ENCODE measurements around the gene DENND1A. TPM values are rescaled to one million over a fixed set of nuclear protein-coding genes. Genes with fewer than 3 reads are reported as not detected.

Gene DENND1A
- total and polyA plus RNA-seq, 4 donors, result 7.9 to 22.0 (median 13.9) TPM

- H3K4me1 ChIP-seq (ENCODE audit: control insufficient read depth in 4 of 4, insufficient read depth in 4 of 4, low read length in 3 of 4), result no peaks in the 10 kb centered on the region
- H3K36me3 ChIP-seq (ENCODE audit: control insufficient read depth in 4 of 4, insufficient read depth in 3 of 4, low read depth in 1 of 4, low read length in 3 of 4), result peaks cover 0 to 3% (median 0%) of the 10 kb centered on the region in 4 donors
- no peak overlapping the region for H3K9ac ChIP-seq (ENCODE audit: low read depth in 1 of 2, low read length in 2 of 2)
- H3K4me3 ChIP-seq (ENCODE audit: low read depth in 1 of 3, low read length in 3 of 3), result no peak overlapping the region
- DNase-seq (ENCODE audit: low spot score), result no peak
- TF ChIP-seq HNF4G (IDR thresholded peaks at IDR 0.05) (no peak), JUND (IDR thresholded peaks at IDR 0.05) (no peak), FOXA2 (IDR thresholded peaks at IDR 0.05) (no peak), MAX (IDR thresholded peaks at IDR 0.05) (no peak), TAF1 (conservative IDR thresholded peaks at IDR 0.05) (no peak), GABPA (IDR thresholded peaks at IDR 0.05 in 1 of 2, conservative IDR thresholded peaks at IDR 0.05 in 1 of 2) (no peak), EGR1 (IDR thresholded peaks at IDR 0.05; ENCODE audit: low read depth in 2 of 2) (no peak), HNF4A (conservative IDR thresholded peaks at IDR 0.05) (no peak), NR2F2 (IDR thresholded peaks at IDR 0.05) (no peak), YY1 (IDR thresholded peaks at IDR 0.05) (no peak)
- TF ChIP-seq, protein P1, sequence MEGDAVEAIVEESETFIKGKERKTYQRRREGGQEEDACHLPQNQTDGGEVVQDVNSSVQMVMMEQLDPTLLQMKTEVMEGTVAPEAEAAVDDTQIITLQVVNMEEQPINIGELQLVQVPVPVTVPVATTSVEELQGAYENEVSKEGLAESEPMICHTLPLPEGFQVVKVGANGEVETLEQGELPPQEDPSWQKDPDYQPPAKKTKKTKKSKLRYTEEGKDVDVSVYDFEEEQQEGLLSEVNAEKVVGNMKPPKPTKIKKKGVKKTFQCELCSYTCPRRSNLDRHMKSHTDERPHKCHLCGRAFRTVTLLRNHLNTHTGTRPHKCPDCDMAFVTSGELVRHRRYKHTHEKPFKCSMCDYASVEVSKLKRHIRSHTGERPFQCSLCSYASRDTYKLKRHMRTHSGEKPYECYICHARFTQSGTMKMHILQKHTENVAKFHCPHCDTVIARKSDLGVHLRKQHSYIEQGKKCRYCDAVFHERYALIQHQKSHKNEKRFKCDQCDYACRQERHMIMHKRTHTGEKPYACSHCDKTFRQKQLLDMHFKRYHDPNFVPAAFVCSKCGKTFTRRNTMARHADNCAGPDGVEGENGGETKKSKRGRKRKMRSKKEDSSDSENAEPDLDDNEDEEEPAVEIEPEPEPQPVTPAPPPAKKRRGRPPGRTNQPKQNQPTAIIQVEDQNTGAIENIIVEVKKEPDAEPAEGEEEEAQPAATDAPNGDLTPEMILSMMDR (IDR thresholded peaks at IDR 0.05; ENCODE audit: low read depth, low read length, missing input control), result no peak
- TF ChIP-seq, protein P2, sequence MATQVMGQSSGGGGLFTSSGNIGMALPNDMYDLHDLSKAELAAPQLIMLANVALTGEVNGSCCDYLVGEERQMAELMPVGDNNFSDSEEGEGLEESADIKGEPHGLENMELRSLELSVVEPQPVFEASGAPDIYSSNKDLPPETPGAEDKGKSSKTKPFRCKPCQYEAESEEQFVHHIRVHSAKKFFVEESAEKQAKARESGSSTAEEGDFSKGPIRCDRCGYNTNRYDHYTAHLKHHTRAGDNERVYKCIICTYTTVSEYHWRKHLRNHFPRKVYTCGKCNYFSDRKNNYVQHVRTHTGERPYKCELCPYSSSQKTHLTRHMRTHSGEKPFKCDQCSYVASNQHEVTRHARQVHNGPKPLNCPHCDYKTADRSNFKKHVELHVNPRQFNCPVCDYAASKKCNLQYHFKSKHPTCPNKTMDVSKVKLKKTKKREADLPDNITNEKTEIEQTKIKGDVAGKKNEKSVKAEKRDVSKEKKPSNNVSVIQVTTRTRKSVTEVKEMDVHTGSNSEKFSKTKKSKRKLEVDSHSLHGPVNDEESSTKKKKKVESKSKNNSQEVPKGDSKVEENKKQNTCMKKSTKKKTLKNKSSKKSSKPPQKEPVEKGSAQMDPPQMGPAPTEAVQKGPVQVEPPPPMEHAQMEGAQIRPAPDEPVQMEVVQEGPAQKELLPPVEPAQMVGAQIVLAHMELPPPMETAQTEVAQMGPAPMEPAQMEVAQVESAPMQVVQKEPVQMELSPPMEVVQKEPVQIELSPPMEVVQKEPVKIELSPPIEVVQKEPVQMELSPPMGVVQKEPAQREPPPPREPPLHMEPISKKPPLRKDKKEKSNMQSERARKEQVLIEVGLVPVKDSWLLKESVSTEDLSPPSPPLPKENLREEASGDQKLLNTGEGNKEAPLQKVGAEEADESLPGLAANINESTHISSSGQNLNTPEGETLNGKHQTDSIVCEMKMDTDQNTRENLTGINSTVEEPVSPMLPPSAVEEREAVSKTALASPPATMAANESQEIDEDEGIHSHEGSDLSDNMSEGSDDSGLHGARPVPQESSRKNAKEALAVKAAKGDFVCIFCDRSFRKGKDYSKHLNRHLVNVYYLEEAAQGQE (IDR thresholded peaks at IDR 0.05), result no peak
- 93% methylated on average over 6 of the region's 6 CpGs for WGBS
- H3K27me3 ChIP-seq (ENCODE audit: control insufficient read depth in 4 of 4, insufficient read depth in 4 of 4, low read length in 3 of 4), result no peaks in the 10 kb centered on the region
- no peak overlapping the region for H3K27ac ChIP-seq (ENCODE audit: low read depth in 1 of 2, low read length in 2 of 2)
- no peaks in the 10 kb centered on the region for H3K9me3 ChIP-seq (ENCODE audit: control insufficient read depth in 4 of 4, low read length in 3 of 4)
These were observed 160.2 kb downstream of the DENND1A start for GRCh38 chr9:123769719-123770118.

GRCh38 chr9:123763910-123764588 is 165.9 kb downstream of the DENND1A start:
- WGBS, result 98% methylated on average over 4 of the region's 4 CpGs
- no peak overlapping the region for H3K9ac ChIP-seq (ENCODE audit: low read depth in 1 of 2, low read length in 2 of 2)
- DNase-seq (ENCODE audit: low spot score), result no peak
- TF ChIP-seq RXRA (IDR thresholded peaks at IDR 0.05) (no peak), FOXA1 (IDR thresholded peaks at IDR 0.05) (no peak), HNF4A (conservative IDR thresholded peaks at IDR 0.05) (no peak), TAF1 (conservative IDR thresholded peaks at IDR 0.05) (no peak), HNF4G (IDR thresholded peaks at IDR 0.05) (no peak), ZBTB33 (IDR thresholded peaks at IDR 0.05) (no peak), YY1 (IDR thresholded peaks at IDR 0.05) (no peak), EGR1 (IDR thresholded peaks at IDR 0.05; ENCODE audit: low read depth in 2 of 2) (no peak), NR2F2 (IDR thresholded peaks at IDR 0.05) (no peak), MAX (IDR thresholded peaks at IDR 0.05) (no peak), SP1 (IDR thresholded peaks at IDR 0.05) (no peak), RAD21 (IDR thresholded peaks at IDR 0.05) (no peak)
- TF ChIP-seq, protein P1 (IDR thresholded peaks at IDR 0.05; ENCODE audit: low read depth, low read length, missing input control), result no peak
- TF ChIP-seq, protein P2 (IDR thresholded peaks at IDR 0.05), result no peak

More at GRCh38 chr9:123763910-123764588, 165.9 kb downstream of the DENND1A start:
- Histone ChIP-seq H3K27ac (ENCODE audit: low read depth in 1 of 2, low read length in 2 of 2) (no peak overlapping the region), H3K9me3 (ENCODE audit: control insufficient read depth in 4 of 4, low read length in 3 of 4) (no peaks in the 10 kb centered on the region), H3K27me3 (ENCODE audit: control insufficient read depth in 4 of 4, insufficient read depth in 4 of 4, low read length in 3 of 4) (no peaks in the 10 kb centered on the region), H3K36me3 (ENCODE audit: control insufficient read depth in 4 of 4, insufficient read depth in 3 of 4, low read depth in 1 of 4, low read length in 3 of 4) (peaks cover 0 to 5% (median 0%) of the 10 kb centered on the region in 4 donors), H3K4me3 (ENCODE audit: low read depth in 1 of 3, low read length in 3 of 3) (no peak overlapping the region), H3K4me1 (ENCODE audit: control insufficient read depth in 4 of 4, insufficient read depth in 4 of 4, low read length in 3 of 4) (peaks cover 2 to 17% (median 13%) of the 10 kb centered on the region in 4 donors)
